HG02623 (cell line): ENCODE results near the gene E2F3.

Experiments
- ATAC-seq: cut with Tn5 transposase; IDR thresholded peaks from one replicate; pipeline ENCODE4 v1.9.1; 2021; ENCODE audit warnings: moderate library complexity; ENCODE audit not compliant: unreplicated experiment

Gene E2F3

DNA sequence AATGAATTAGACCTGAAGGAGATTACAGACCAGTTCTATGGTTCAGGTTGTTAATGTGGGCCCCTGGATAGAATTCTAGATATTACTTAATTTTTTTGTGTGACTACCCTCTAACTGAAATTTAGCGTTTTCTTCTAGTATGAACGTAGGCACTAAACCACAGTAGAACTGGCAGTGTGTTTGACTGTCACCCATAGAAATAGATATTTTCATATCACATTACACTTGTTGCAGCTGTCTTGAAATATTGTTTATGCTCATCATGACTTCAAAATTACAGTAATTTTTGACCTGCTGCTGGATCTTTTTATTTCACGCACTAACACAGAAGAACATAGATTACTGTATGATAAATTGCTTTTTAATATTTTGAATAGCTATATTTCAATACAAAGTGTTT lies 31.6 kb downstream of the E2F3 start:
- no peak for ATAC-seq

DNA sequence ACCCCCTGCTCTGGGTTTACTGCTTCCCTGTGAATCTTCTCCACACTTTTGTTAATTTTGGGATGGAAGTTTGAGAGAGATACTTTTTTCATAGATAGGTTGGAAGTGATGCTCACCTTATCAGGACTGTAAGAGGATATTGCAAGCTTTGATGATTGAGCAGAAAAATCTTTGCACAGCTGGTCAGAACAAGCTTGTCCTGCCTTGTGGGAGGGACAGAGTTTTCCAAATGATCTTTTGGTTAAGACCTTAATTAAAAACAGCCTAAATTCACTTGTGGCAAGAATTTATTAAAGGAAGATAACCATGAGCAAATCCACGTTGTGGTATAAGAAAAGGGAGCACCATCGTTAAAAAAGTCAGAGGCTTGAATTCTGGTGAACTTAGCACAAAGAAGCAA lies 32.2 kb downstream of the E2F3 start:
- no peak for ATAC-seq

DNA sequence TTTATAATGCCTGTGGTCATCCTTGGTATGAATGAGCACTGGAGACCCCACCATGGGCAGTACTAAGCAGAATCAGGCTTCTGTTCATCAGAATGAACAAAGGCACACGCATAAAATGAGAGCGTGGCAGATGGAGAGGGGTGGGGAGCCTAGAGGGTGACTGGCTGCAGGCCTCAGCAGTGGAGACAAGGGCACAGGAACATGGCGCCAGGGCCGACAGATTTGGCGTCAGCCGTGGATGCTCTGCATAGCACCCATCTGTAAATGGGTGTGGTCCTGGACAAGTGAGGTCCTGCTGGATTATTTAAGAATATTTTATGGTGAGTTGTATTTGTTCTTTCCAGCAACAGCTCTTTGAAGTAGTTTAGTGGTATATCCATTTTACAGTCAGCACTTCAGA lies 33.1 kb downstream of the E2F3 start:
- no peak for ATAC-seq

DNA sequence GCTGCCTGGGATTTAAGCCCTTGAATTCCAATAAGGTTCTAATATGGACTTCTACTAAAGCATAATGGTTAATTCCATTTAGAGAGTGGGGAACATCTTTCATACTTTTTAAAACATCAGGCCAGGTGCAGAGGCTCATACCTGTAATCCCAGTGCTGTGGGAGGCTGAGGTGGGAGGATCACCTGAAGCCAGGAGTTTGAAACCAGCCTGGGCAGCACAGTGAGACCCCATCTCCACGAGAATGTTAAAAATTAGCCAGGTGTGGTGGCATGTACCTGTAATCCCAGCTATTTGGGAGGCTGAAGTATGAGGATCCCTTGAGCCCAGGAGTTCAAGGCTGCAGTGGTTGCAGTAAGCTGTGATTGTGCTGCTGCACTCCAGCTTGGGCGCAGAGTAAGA lies 35.0 kb downstream of the E2F3 start:
- no peak for ATAC-seq

GRCh38 chr6:20437639-20438038 lies 36.0 kb downstream of the E2F3 start:
- ATAC-seq, result no peak

GRCh38 chr6:20438462-20439070 lies 36.9 kb downstream of the E2F3 start:
- ATAC-seq, result no peak

DNA sequence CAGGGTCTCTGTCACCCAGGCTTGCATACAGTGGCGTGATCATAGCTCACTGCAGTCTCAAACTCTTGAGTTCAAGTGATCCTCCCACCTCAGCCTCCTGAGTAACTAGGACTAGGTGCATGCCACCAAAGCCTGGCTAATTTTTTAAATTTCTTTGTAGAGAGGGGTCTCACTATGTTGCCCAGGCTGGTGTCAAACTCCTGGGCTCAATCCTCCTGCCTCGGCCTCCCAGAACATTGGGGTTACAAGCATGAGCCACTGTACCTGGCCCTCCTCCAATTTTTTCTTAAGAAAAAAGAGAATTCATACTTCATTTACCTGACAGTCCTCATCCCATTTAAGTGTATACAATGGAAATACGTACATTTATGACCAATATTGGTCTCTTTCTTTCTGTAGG lies 37.9 kb downstream of the E2F3 start:
- no peak for ATAC-seq

DNA sequence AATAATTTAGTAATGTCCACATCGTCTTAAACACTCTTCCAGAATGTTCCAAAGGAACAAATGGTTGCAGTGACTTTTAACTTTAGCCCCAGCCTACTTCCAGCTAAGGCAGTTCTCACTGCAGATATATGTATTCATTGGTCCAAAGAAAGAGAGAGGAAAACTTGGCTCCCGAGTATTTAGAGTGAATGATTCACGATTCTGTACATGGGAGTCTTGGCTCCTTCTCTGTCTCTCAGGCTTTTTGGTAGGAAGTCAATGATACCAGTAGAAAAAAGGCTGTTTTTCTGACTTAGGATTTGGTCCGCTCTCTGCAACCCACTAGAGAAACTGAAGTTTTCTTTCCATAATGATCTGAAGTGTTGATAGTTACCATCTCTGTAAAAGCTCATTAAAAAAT lies 38.6 kb downstream of the E2F3 start:
- ATAC-seq, result no peak

DNA sequence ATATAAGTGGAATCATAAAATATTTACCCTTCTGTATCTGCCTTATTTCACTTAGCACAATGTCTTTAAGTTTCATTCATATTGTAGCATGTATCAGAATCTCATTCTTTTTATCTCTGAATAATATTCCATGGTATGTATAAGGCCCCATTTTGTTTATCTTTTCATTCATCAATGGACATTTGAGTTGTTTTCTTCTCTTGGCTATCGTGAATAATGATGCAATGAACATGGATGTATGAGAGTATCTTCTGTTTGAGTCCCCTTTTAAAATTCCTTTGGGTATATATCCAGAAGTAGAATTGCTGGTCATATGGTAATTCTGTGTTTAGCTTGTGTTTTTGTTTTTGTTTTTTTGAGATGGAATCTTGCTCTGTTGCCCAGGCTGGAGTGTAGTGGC lies 39.6 kb downstream of the E2F3 start:
- ATAC-seq, result no peak

- ATAC-seq, result no peak
Measured at GRCh38 chr6:20441921-20442320, 40.2 kb downstream of the E2F3 start.

DNA sequence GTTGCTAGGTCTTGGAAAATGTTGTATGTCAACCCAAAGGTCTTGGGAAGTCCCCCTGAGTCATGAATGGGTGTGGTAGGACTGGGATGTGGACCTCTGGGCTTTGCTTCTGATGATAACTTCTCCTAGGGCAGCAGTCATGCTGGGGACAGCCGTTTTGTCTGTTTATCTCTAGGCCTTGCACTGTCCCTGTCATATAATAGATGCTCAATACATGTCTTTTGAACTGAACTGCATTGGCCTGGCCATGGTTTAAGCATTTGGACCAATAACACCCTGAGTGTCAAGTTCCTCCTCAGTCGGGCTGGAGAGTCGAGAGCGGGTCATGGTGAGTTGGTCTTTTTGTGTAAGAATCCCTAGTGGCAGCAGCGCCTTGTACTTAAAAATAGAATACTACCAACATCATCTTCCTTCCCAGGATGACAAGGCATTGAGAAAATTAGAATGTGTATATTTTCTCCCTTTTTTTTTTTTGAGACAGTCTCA lies 43.1 kb downstream of the E2F3 start:
- no peak for ATAC-seq

GRCh38 chr6:20447157-20447556 lies 45.5 kb downstream of the E2F3 start:
- ATAC-seq, result no peak

- no peak for ATAC-seq
Measured at GRCh38 chr6:20447581-20448132, 46.0 kb downstream of the E2F3 start.

GRCh38 chr6:20448828-20449227 lies 47.1 kb downstream of the E2F3 start:
- ATAC-seq, result no peak

- ATAC-seq, result no peak
Measured at GRCh38 chr6:20454204-20454824, 52.6 kb downstream of the E2F3 start.

DNA sequence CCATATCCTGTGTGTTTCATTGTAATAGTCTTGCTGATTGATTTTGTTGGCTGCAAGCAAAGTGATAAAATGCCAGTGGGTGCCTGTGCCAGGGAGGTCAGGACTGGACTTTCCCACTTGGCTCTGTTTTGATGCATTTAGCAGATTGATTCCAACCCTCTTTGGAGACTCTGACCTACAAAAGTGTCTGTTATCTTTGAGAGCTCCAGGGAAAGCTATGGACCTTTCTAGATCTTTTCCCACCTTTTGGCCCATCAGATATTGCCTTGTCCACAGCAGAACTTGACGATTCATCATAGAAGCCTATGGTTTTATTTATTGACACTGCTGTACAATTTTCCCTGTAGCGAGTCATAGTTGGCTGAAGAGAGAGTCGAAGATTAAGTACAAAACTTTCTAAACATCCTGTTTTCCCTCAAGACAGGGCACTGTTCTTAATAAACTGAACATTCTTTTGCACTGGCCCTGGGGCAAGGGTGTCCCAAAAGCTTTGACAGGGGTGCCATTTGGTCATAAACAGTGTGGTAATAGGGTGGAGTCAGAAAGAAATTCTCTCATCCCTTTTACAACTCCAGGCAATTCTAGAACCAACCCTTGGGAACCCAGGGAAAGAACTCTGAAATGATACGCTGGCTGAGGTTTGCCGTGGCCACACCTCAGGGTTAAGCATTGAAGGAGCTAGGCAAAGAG lies 53.7 kb downstream of the E2F3 start:
- no peak for ATAC-seq

DNA sequence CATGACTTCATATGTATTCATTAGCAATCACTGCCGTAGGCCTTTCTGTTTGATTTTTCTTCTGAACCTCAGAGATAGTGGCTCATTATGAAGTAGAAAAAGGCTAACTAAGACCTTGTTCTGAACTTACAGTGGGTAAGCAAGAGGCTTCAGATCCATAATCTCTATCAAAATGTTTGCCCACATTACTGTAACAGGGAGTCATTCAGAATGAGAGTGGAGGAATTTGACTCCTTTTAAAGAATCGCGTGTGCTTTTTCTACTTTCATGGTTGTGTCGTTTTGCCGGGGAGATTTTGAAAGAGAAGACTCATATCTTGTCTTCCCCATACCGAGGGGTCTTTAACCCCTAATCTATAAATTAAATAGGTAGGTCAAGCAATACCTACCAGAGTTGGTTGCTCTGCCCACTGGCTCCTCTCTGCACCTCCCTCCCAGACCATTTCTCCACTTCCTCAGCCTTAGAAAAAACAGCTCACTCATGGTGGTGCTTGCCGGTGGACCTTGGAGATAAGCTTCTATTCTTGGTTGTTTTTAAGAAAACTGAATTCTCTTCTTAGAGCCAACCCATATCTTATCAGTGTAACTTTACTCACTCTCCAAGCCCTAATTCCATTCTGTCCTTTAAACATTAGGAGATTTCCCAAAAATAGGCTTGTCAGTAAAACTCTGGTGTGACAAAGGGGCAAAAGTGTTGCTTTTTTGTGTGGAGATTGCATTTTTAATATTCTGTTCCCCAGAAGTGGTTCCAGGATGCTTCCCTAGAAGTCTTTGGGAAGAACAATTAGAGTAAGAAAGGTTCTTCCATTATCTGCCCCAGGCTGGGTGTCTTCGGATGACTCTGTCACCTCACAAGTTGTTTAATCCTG lies 56.6 kb downstream of the E2F3 start:
- ATAC-seq, result no peak

DNA sequence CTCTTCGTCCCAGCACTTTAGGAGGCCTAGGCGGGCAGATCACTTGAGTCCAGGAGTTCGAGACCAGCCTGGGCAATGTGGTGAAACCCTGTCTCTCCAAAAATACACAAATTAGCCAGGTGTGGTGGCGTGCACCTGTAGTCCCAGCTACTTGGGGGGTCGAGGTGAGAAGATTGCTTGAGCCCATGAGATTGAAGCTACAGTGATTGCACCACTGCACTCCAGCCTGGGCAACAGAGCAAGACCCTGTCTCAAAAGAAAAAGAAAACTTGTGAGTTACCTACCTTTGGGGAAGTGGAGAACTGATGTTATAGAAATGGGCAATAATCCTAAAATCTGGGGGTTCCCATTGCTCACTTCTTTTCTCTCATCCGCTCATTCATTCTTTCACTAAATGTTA lies 58.0 kb downstream of the E2F3 start:
- no peak for ATAC-seq

- no peak for ATAC-seq
Measured at GRCh38 chr6:20461576-20461975, 59.9 kb downstream of the E2F3 start.

DNA sequence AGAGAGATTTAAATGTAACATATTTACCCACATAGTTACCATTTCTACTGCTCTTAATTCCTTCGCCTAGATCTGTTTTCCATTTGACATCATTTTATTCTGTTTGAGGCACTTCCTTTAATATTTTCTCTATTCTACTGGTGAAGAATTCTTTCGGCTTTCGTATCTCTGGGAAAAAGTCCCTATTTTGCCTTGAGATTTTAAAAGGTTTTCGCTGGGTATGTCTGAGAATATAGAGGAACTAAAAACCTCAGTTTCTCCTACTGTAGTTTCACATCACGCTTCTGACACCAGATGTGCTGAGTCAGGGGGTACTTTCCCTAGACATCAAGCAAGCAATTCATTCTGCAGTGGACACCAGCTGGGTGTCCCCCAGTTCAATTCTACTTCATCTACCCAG lies 61.7 kb downstream of the E2F3 start:
- ATAC-seq, result peak; percentile 47

DNA sequence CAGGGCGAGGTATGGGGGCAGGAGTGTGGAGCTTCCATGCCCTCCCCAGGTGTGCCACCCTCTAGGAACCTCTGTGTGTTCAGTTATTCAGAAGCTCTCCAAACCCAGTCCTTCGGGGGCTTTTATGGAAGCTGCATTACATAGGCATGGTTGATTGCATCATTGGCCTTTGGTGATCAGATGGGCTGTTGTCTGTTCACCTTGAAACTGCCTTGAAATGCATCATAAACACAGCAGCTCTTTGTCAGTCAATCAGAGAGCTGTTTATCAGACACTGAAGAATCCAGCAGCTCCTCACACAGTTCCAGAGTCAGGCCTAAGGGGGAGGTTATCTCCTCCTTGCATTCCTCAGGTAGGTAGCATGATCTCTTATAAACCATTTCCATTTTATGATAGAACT lies 62.4 kb downstream of the E2F3 start:
- no peak for ATAC-seq
